H9 (cell line): ENCODE results near the gene CCNY. TPM values are rescaled to one million over a fixed set of nuclear protein-coding genes. Genes with fewer than 3 reads are reported as not detected.

Experiments
- DNase-seq: peaks from one replicate; pipeline ENCODE4 v3.0.0-alpha.2; 2017
- H2AFZ ChIP-seq: one replicate; pipeline ENCODE4 v1.6.1; 2013; ENCODE audit warnings: mild to moderate bottlenecking, low read length, control low read depth, moderate library complexity
- H2AK5ac ChIP-seq: 2 replicates; pipeline ENCODE4 v1.6.1; 2013; ENCODE audit warnings: low read length, control low read depth, mixed read lengths; ENCODE audit not compliant: insufficient read length
- H2BK120ac ChIP-seq: one replicate; pipeline ENCODE4 v1.6.1; 2013; ENCODE audit warnings: low read depth, mild to moderate bottlenecking, low read length, control low read depth, inconsistent platforms; ENCODE audit not compliant: poor library complexity, severe bottlenecking
- H2BK12ac ChIP-seq: 2 replicates; pipeline ENCODE4 v1.6.1; 2013; ENCODE audit warnings: low read length, control low read depth, mixed read lengths, low read depth; ENCODE audit not compliant: insufficient read length
- H2BK15ac ChIP-seq: 2 replicates; pipeline ENCODE4 v1.6.1; 2013; ENCODE audit warnings: low read depth, low read length, control low read depth
- H2BK20ac ChIP-seq: one replicate; pipeline ENCODE4 v1.6.1; 2013; ENCODE audit warnings: low read depth, mild to moderate bottlenecking, low read length, control low read depth, inconsistent platforms; ENCODE audit not compliant: poor library complexity, severe bottlenecking
- H2BK5ac ChIP-seq: 2 replicates; pipeline ENCODE4 v1.6.1; 2013; ENCODE audit warnings: low read length, control low read depth, mixed read lengths; ENCODE audit not compliant: insufficient read length
- H3K14ac ChIP-seq: 2 replicates; pipeline ENCODE4 v1.6.1; 2013; ENCODE audit warnings: low read length, control low read depth; ENCODE audit not compliant: insufficient read depth
- H3K18ac ChIP-seq: 2 replicates; pipeline ENCODE4 v1.6.1; 2013; ENCODE audit warnings: low read depth, mild to moderate bottlenecking, mixed read lengths, low read length, control low read depth; ENCODE audit not compliant: insufficient read length
- H3K23ac ChIP-seq: 2 replicates; pipeline ENCODE4 v1.6.1; 2013; ENCODE audit warnings: low read length, control low read depth, mixed read lengths, low read depth; ENCODE audit not compliant: insufficient read length
- H3K23me2 ChIP-seq: 2 replicates; pipeline ENCODE4 v1.6.1; 2013; ENCODE audit warnings: low read depth, mild to moderate bottlenecking, mixed read lengths, low read length, control low read depth; ENCODE audit not compliant: insufficient read length, poor library complexity, severe bottlenecking
- H3K27ac ChIP-seq: 2 replicates; pipeline ENCODE4 v1.5.1; 2013; ENCODE audit warnings: low read length, control low read depth, mixed read lengths, low read depth; ENCODE audit not compliant: insufficient read length
- H3K27me3 ChIP-seq: 2 replicates; pipeline ENCODE4 v1.6.1; 2013; ENCODE audit warnings: low read length, control low read depth, inconsistent platforms; ENCODE audit not compliant: insufficient read depth
- H3K4ac ChIP-seq: 2 replicates; pipeline ENCODE4 v1.6.1; 2013; ENCODE audit warnings: low read depth, mild to moderate bottlenecking, control low read depth, inconsistent platforms, low read length, moderate library complexity
- H3K4me1 ChIP-seq: 2 replicates; pipeline ENCODE4 v1.6.1; 2013; ENCODE audit warnings: low read length, control low read depth, inconsistent platforms; ENCODE audit not compliant: insufficient read depth
- H3K4me2 ChIP-seq: 2 replicates; pipeline ENCODE4 v1.6.1; 2013; ENCODE audit warnings: low read length, control low read depth, mixed read lengths; ENCODE audit not compliant: insufficient read length, insufficient read depth
- H3K56ac ChIP-seq: 2 replicates; pipeline ENCODE4 v1.6.1; 2013; ENCODE audit warnings: low read depth, mild to moderate bottlenecking, mixed read lengths, low read length, control low read depth; ENCODE audit not compliant: insufficient read length
- H3K79me1 ChIP-seq: 2 replicates; pipeline ENCODE4 v1.6.1; 2013; ENCODE audit warnings: low read depth, mild to moderate bottlenecking, moderate library complexity, low read length, control low read depth, inconsistent platforms; ENCODE audit not compliant: insufficient read depth, poor library complexity, severe bottlenecking
- H3K79me2 ChIP-seq: 2 replicates; pipeline ENCODE4 v1.6.1; 2013; ENCODE audit warnings: low read length, control low read depth, inconsistent platforms; ENCODE audit not compliant: insufficient read depth
- H3K9ac ChIP-seq: 2 replicates; pipeline ENCODE4 v1.6.1; 2013; ENCODE audit warnings: low read length, control low read depth, mixed read lengths; ENCODE audit not compliant: insufficient read length; ENCODE audit errors: extremely low read depth
- H3K9me3 ChIP-seq: one replicate; pipeline ENCODE4 v1.6.1; 2013; ENCODE audit warnings: low read depth, low read length, inconsistent platforms; ENCODE audit not compliant: control insufficient read depth
- H3T11ph ChIP-seq: one replicate; pipeline ENCODE4 v1.6.1; 2013; ENCODE audit warnings: mild to moderate bottlenecking, low read length, control low read depth, inconsistent platforms
- H4K20me1 ChIP-seq: one replicate; pipeline ENCODE4 v1.6.1; 2013; ENCODE audit not compliant: control insufficient read depth, insufficient read length, insufficient read depth
- H4K5ac ChIP-seq: 2 replicates; pipeline ENCODE4 v1.6.1; 2013; ENCODE audit warnings: low read depth, mild to moderate bottlenecking, mixed read lengths, low read length, control low read depth; ENCODE audit not compliant: insufficient read length
- H4K8ac ChIP-seq: replicated peaks from 2 replicates; pipeline ENCODE4 v1.6.1; 2013; ENCODE audit warnings: low read length, control low read depth, mixed read lengths, low read depth; ENCODE audit not compliant: insufficient read length
- H4K91ac ChIP-seq: 2 replicates; pipeline ENCODE4 v1.6.1; 2013; ENCODE audit warnings: low read depth, mild to moderate bottlenecking, moderate library complexity, mixed read lengths, low read length, control low read depth; ENCODE audit not compliant: insufficient read length
- H3K27ac Mint-ChIP-seq, 3 experiments: 2 replicates in 2 of 3; 3 replicates in 1 of 3; pipeline ENCODE4 v1.8.0; 2020 to 2021; ENCODE audit warnings: mixed read lengths in 3 of 3, mild to moderate bottlenecking in 1 of 3, moderate library complexity in 1 of 3
- H3K27me3 Mint-ChIP-seq: 2 replicates; pipeline ENCODE4 v1.8.0; 2021; ENCODE audit warnings: low read depth, mild to moderate bottlenecking, moderate library complexity, mixed read lengths
- H3K36me3 Mint-ChIP-seq, 3 experiments: 2 replicates in 2 of 3; 3 replicates in 1 of 3; pipeline ENCODE4 v1.8.0; 2020 to 2021; ENCODE audit warnings: low read depth in 3 of 3, mixed read lengths in 3 of 3; ENCODE audit not compliant: insufficient read depth in 1 of 3
- H3K4me1 Mint-ChIP-seq, 2 experiments: 2 replicates each; pipeline ENCODE4 v1.8.0; 2020; ENCODE audit warnings: mixed read lengths in 2 of 2
- H3K4me3 Mint-ChIP-seq, 2 experiments: 2 replicates in 1 of 2; 3 replicates in 1 of 2; pipeline ENCODE4 v1.8.0; 2020 to 2021; ENCODE audit warnings: mild to moderate bottlenecking in 2 of 2, mixed read lengths in 2 of 2, moderate library complexity in 1 of 2
- H3K9me3 Mint-ChIP-seq, 2 experiments: 2 replicates in 1 of 2; 3 replicates in 1 of 2; pipeline ENCODE4 v1.8.0; 2020; ENCODE audit warnings: mild to moderate bottlenecking in 2 of 2, mixed read lengths in 2 of 2, moderate library complexity in 1 of 2
- CTCF ChIP-seq: fragments of 200-600 bp; sonication (generic); conservative IDR thresholded peaks from 3 replicates; pipeline ENCODE4 v1.8.0; 2021; ENCODE audit warnings: antibody characterized with exemption, mild to moderate bottlenecking
- total RNA-seq: library from RNA; stranded (reverse); gene quantifications from 2 replicates; pipeline ENCODE4 v1.2.1, GENCODE V29; 2021

CCNY gene
- total RNA-seq, 1 experiment from 2014 or later, result 62.1 TPM

GRCh38 chr10:35343739-35344138, 7.4 kb downstream of the CCNY start:
- H3K36me3 Mint-ChIP-seq, result no peaks in the 10 kb centered on the region
- Histone ChIP-seq H2AK5ac (no peak overlapping the region), H3K23me2 (no peaks in the 10 kb centered on the region), H3K23ac (no peak overlapping the region), H3K79me2 (peaks cover 31% of the 10 kb centered on the region), H3K27ac (no peak overlapping the region), H3K4me2 (no peak overlapping the region), H4K5ac (no peak overlapping the region), H3K14ac (no peak overlapping the region), H3K4ac (no peak overlapping the region), H2BK15ac (no peak overlapping the region), H3K9me3 (no peaks in the 10 kb centered on the region), H3K56ac (no peak overlapping the region), H2AFZ (no peak overlapping the region), H3K79me1 (no peaks in the 10 kb centered on the region), H2BK12ac (no peak overlapping the region), H3K4me1 (no peaks in the 10 kb centered on the region), H4K8ac (no peak overlapping the region), H3T11ph (no peak overlapping the region), H3K27me3 (no peaks in the 10 kb centered on the region), H3K18ac (no peak overlapping the region), H4K91ac (no peak overlapping the region), H2BK120ac (no peak overlapping the region), H3K9ac (no peak overlapping the region), H4K20me1 (no peaks in the 10 kb centered on the region), H2BK20ac (no peak overlapping the region), H2BK5ac (no peak overlapping the region)
- no peaks in the 10 kb centered on the region for H3K9me3 Mint-ChIP-seq
- DNase-seq, result no peak
- H3K27me3 Mint-ChIP-seq, result no peaks in the 10 kb centered on the region
- no peak for TF ChIP-seq CTCF
- peaks cover 22 to 26% of the 10 kb centered on the region in 2 experiments for H3K4me1 Mint-ChIP-seq
- H3K27ac Mint-ChIP-seq, result no peak overlapping the region
- H3K4me3 Mint-ChIP-seq, result no peak overlapping the region
